NCI-H2081 (cell line): ENCODE measurements around the gene RASA1.

Source experiments
- DNase-seq, 2 experiments: peaks; one replicate each; lab custom pipeline; 2025; lab: John Stamatoyannopoulos, UW

The RASA1 gene

GRCh38 chr5:87403899-87404298, 136.2 kb downstream of the RASA1 start:
- DNase-seq = no peak

DNA sequence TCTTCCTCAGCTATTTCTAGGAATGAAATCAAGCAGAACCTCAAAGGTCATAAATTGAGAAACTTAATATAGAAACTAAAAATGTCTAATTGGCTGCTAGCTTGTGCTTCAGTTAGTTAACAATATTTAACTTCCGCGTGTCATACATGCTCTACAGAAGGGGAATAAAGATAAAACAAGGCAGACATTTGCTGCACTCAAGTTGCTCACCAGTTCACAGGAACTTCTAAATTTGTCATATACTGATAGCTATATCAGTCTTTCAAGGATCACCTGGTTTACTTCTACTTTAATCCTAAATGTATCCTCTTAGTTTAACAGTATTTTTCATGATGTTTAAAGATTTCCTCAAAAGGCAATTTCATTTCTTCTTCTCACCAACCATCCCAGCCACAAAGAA, 136.7 kb downstream of the RASA1 start:
- DNase-seq = no peak

DNA sequence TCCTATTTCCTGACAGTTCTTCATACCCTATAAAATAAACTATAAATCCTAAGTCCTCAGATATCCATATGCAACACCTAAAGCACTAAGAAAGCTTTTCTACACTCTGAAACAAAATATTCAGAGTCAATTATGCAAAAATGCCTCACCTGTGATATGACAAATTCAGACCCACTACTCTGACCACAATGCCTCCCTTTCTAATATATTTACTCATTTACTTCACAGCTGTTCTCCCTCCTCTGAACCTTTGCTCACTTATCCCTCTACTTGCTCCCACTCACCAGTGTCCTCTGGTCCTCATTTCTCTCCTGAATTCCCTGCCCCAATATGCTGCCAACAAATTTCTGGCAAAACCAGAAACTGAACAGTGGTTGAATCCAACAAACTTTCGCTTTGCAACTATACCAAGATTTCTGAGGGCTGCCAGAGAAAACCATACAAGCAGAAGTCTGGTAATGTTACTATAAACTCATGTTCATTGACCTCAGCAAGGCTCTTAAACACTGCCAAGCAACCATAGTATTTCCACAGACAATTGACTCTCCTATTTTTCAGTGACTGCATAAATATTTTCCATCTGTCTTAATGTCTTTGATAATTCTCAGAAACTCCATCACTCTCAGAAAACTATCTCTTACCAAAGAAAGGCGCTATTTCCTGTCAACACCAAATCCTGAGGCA, 137.9 kb downstream of the RASA1 start:
- DNase-seq = no peak

- DNase-seq = no peak
Observed at GRCh38 chr5:87408204-87408603, 140.5 kb downstream of the RASA1 start.

GRCh38 chr5:87410931-87411330, 143.2 kb downstream of the RASA1 start:
- DNase-seq = no peak

DNA sequence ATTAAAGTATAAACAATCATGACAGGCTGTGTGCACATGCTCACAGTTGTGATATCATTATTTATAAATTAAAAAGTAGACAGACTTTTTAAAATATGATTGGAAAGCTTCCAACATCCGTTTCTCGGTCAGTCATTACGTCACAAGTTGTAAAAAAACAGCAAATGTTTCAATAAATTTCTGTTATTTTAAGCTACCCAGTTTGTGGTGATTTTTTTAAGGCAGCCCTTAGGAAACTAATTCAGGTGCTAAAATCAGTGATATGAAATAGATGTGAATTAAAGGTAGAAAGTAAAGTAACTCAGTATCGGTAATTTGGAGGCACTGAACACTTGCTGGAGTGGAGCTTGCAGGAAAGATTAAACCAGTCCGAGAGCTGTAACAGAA, 143.9 kb downstream of the RASA1 start:
- DNase-seq = no peak

GRCh38 chr5:87411973-87412629, 144.4 kb downstream of the RASA1 start:
- peak in 1 of 2 experiments; percentile 37 for DNase-seq

- peak; percentile 92 to 96 for DNase-seq
Observed at GRCh38 chr5:87412630-87413342, 145.1 kb downstream of the RASA1 start, which contains the start of gene CCNH. CCNH (minus strand) TSS chr5:87412930; CDS start chr5:87412794, 136 bp downstream.

GRCh38 chr5:87413343-87413645, 145.6 kb downstream of the RASA1 start:
- DNase-seq = peak in 1 of 2 experiments; percentile 17

GRCh38 chr5:87418506-87418905, 150.8 kb downstream of the RASA1 start:
- no peak for DNase-seq

DNA sequence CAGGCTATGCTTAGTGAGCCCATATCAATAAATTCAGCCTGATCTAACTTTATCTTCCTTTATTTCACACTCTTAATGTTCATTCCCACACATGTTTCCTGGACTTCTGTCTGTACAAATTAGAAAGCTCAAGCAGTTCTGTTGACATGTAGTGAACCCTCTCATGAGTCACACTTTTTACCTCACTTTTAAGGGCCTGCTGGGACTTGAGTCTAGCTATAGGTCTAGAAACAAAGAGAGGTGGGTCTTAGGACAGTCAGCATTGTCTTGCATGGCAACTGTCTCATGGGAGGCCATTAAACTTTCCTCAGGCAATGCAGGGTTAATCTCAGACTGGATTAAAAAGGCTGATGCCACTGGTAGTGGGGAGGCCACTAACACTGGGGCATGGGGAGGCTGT, 153.6 kb downstream of the RASA1 start:
- DNase-seq = no peak

DNA sequence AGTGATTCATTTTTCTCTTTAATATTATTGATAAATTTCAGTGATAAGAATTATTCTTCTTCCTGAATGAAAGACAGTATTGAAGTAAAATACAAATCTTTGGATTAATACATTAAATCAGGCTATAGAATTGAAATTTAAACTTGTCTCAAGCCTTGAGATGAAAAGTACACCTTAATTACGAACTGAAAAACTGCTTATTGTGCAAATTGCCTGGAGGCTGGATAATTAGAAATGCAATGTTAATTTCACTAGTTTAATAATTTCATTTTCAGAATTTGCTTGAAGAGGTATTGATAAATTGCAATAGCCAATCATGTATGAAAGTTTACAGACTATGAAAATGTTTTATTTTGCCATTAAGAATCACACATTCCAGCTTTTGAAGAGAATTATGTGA, 156.1 kb downstream of the RASA1 start:
- DNase-seq = no peak

DNA sequence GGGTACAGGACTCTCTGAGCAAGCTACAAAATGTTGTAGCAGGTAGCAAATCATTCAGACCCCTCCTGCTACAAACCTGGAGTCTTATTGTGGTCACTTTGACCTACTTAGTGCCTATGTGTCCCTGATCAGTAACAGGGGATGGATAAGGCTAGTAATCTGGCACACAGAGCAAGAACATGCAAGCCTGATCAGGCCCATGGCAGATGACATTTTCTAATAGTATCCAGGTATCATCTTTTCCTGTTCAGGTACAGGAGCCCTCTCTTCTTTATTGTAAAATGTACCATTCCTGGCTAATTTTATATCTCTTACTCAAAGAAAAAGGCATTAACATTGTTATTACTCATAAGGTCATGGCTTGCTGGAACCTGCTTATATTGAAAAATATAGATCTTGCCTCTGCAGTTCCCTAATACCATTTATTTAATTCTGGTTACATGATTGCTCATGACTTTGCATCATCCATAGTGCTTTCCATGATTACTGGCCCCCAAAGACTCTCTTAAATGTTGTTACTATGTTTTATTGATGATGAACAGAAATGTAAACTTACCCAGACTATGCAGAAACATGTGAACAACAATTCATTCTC, 163.3 kb downstream of the RASA1 start:
- DNase-seq = no peak

DNA sequence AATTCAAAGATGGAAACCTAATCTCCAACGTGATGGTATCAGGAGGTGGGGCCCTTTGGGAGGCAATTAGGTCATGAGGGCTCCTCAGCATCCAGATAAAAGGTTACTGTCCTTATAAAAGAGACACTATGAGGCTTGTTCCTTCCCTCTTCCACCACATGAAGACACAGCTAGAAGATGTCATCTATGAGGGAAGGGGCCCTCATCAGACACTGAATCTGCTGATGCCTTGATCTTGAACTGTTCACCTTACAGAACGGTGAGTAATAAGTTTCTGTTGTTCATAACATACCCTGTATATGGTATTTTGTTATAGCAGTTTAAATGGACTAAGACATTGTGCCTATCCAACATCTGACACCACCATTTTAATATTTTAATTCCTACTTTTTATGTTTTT, 164.8 kb downstream of the RASA1 start:
- DNase-seq = no peak

- no peak for DNase-seq
Observed at GRCh38 chr5:87433945-87434344, 166.3 kb downstream of the RASA1 start.

- DNase-seq = no peak
Observed at GRCh38 chr5:87434461-87434860, 166.8 kb downstream of the RASA1 start.

DNA sequence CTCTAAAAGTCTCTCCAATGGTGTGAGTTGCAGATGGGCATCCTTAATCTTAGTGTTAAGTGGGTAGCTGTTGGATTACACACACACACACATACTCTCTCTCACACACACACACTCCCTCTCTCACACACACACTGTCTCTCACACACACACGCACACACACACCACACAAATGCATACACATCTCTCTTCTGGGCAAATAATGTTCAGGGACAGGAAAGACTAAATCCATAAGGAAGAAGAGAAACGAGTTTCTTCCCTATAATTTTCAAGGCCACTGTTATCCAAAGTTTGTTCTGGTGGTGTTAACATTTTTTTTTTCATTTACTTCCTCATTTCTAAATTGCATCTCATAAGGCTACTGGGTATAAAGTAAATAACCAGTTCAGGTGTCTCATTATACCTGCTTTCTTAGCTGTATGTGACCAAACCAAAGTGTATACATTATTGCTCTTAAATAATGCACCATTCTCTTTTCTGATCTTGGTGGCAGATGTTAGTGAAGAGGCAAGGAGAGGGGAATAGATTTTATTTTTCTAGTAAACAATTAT, 167.5 kb downstream of the RASA1 start:
- peak in 1 of 2 experiments; percentile 5 for DNase-seq

GRCh38 chr5:87437724-87438123, 170.0 kb downstream of the RASA1 start:
- no peak for DNase-seq

DNA sequence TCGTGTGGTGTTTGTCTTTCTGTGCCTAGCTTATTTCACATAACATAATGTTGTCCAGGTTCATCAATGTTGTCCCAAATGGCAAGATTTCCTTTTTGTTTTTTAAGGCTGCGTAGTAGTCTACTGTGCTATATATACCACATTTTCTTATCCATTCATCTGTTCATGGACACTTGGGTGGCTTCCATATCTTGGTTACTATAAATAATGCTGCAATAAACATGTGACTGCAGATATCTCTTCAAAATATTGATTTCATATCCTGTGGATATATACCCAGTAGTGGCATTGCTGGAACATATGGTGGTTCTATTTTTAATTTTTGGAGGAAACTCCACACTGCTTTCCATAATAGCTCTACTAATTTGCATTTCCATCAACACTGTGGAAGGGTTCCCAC, 170.5 kb downstream of the RASA1 start:
- DNase-seq = no peak
